GM18505 (cell line): ENCODE data around the gene FLACC1.
"Not testable (repeated sequence)": the region's sequence is repeated elsewhere in the genome, so short reads cannot be mapped to it uniquely, and the experiment has no call there.

Source experiments
- ATAC-seq: cut with Tn5 transposase; IDR thresholded peaks from one replicate; pipeline ENCODE4 v1.9.1; 2021; ENCODE audit not compliant: unreplicated experiment
- POLR2A ChIP-seq: IDR thresholded peaks from 4 replicates; pipeline ENCODE4 v1.6.1; 2011; ENCODE audit warnings: borderline replicate concordance; ENCODE audit not compliant: insufficient read depth, insufficient read length; ENCODE audit errors: extremely low read depth

The FLACC1 gene

GRCh38 chr2:201342923-201343322 is 14.2 kb downstream of the FLACC1 start:
- no peak for ATAC-seq
- no peak for TF ChIP-seq POLR2A

GRCh38 chr2:201329409-201329808 is 27.7 kb downstream of the FLACC1 start:
- TF ChIP-seq POLR2A, result no peak
- no peak for ATAC-seq

- ATAC-seq, result no peak
- TF ChIP-seq POLR2A, result no peak
Measured at GRCh38 chr2:201327678-201328077, 29.5 kb downstream of the FLACC1 start.

GRCh38 chr2:201322772-201323171 is 34.4 kb downstream of the FLACC1 start:
- no peak for ATAC-seq
- TF ChIP-seq POLR2A, result no peak

- no peak for TF ChIP-seq POLR2A
- no peak for ATAC-seq
Measured at GRCh38 chr2:201320701-201321100, 36.4 kb downstream of the FLACC1 start.

GRCh38 chr2:201320257-201320656 is 36.9 kb downstream of the FLACC1 start:
- TF ChIP-seq POLR2A, result no peak
- no peak for ATAC-seq

- TF ChIP-seq POLR2A, result no peak
- ATAC-seq, result no peak
Measured at GRCh38 chr2:201319511-201319910, 37.6 kb downstream of the FLACC1 start.

GRCh38 chr2:201313362-201313761 is 43.8 kb downstream of the FLACC1 start:
- no peak for TF ChIP-seq POLR2A
- ATAC-seq, result no peak

- ATAC-seq, result no peak
- no peak for TF ChIP-seq POLR2A
Measured at GRCh38 chr2:201308914-201309313, 48.2 kb downstream of the FLACC1 start.

- TF ChIP-seq POLR2A, result no peak
- no peak for ATAC-seq
Measured at GRCh38 chr2:201307876-201308275, 49.3 kb downstream of the FLACC1 start.

GRCh38 chr2:201299929-201300328 is 57.2 kb downstream of the FLACC1 start:
- ATAC-seq, result not testable (repeated sequence)

GRCh38 chr2:201298462-201299052 is 58.6 kb downstream of the FLACC1 start:
- TF ChIP-seq POLR2A, result no peak
- no peak for ATAC-seq

- not testable (repeated sequence) for ATAC-seq
Measured at GRCh38 chr2:201290457-201291148, 66.5 kb downstream of the FLACC1 start.

- ATAC-seq, result no peak
- TF ChIP-seq POLR2A, result no peak
Measured at GRCh38 chr2:201285499-201285898, 71.6 kb downstream of the FLACC1 start.
